GM19455 (cell line): ENCODE measurements around the gene MRPL48.

Experiments
- ATAC-seq: cut with Tn5 transposase; IDR thresholded peaks from one replicate; pipeline ENCODE4 v1.9.1; 2021; ENCODE audit not compliant: unreplicated experiment

MRPL48 gene

DNA sequence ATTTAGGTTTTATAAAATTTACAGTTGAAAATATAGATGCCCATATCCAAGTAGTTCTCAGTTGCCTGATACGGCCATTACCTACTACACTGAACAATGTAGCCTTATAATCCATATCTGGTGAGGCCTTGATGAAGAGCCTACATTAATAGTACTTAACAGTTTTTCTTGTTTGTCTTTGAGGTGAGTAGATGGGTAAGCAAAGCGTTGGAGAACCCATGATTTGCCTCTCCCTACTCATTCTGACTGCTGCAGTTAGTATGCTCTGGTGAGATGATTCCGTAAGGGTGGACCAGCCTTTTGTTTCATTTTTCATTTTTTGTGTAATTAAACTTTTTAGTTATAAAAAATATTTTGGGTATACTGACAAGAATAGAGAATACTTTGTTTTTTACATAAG is 100.6 kb downstream of the MRPL48 start:
- ATAC-seq = no peak

DNA sequence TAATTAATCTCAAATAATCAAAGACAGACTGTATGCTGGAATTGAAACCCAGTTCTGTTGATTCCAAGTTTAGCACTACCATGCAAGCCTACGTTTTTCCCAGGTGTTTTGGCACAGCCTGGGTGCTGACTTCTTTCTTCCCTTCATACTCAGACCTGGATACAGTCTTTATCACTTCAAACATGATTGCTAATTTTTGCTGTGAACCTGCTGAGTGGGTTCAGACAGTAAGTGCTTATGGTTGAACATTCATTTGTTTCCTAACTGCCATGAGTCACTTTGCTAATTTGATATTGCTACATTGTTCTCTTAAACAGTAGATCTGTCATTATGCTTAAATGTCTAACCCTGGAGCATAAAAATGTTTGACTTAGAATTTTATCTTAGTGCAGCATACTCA is 101.3 kb downstream of the MRPL48 start:
- no peak for ATAC-seq

DNA sequence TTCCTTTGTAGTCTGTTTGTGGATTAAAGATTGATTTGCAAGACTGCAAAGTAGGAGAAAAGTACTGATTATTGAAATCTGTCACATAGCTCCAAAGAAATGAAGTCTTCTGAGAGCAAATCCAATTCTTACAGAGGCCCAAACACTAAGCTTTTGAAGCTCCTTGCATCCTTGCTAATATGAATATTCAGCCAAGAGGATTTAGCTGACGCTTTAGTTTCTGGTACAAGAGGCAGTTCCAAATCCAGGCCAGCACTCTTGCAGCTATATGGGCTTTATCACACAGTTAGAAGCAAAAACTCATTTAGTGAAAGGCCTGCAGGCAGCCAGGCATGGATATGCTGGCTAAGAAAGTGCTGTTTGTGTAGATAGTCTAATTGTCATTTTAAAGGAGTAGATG is 101.9 kb downstream of the MRPL48 start:
- ATAC-seq = no peak

DNA sequence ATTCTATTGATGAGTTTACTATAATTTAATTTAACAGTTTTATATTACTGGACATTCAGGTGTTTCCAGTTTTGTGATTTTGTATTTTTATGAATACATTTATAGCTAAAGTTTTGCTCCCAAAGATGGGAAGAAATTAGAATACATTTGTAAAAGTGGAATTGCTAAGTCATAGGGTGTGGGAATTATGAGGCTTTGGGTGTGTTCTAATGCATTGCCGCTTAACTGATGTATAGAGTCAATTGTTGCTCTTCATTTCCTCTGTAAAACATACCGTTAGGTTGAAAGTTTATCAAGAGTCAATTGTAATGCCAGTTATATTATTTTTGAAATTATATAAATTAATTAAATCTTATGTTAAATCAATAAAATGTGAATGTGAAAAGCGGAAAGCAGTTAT is 105.4 kb downstream of the MRPL48 start:
- no peak for ATAC-seq

DNA sequence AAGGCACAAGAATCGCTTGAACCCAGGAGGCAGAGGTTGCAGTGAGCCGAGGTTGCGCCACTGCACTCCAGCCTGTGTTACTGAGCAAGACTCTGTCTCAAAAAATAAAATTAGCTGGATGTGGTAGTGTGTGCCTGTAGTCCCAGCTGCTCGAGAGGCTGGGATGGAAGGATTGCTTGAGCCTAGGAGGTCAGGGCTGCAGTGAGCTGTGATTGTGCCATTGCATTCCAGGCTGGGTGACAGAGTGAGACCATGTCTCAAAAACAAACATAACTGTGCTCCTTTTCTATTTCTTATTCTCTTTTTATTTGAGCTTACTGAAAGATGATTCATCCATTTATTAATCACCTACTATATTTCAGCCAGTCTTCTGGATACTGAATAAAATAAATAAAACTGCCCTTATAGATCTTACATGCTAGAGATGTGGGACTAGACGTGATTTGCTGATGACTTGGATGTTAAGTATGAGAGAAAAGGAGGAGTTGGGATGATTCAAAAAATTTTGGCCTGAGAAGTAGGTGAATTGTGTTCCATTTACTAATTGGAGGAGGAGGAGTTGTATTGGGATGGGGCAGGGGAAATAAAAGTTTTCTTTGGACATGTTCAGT is 107.2 kb downstream of the MRPL48 start:
- ATAC-seq = no peak

DNA sequence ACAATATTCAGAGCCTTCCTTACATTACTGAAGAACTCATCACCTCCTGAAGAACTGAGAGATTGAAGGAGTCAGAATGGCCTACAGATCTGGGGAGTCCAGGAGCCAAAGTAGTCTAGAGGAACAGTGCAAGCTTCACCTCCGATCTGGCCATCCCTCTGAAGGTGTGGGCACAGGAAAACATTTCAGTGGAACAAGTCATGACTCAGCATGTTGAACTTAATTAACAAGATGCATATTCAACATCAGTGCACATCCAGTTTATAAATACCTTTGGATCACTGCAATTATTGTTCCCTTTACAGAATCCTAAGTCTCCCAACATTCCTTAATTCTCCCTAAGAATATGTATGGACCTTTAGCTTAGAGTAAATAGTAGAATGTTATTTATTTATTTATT is 114.6 kb downstream of the MRPL48 start:
- no peak for ATAC-seq

DNA sequence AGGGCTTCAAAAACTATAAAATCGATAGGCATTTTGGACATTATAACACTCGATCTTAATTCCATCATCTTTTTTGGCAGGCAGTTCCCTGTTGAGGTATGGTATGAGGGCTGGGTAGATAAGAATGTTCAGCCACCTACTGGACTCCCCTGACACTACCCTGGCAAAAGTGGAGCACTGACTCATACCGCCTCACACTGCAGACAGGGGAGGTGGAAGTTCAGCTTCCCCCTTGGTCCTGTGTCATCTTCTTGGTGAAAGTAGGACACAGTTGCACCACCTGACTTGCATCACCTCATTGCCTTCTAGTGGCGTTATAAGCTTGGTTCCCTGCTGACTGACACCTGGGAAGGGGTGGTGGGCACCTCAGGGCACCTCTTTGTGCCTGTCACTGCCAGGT is 119.5 kb downstream of the MRPL48 start:
- ATAC-seq = no peak

DNA sequence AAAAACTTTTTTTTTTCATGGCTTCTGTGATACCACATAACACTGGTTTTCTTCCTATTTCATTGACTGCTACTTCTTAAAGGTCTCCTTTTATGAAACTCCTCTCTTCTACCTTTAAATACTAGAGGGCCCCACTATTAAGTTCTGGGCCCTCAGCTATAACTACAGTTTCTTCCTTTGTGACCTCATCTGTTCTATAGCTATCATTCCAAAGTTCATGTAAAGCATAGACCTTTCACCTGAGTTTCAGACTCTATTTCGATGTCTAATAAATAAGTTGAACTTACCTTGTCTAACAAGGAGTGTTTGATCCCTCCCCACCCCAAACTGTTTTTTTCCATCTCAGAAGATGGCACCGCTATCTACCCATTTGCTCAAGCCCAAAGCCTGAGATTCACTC is 124.4 kb downstream of the MRPL48 start:
- ATAC-seq = no peak

DNA sequence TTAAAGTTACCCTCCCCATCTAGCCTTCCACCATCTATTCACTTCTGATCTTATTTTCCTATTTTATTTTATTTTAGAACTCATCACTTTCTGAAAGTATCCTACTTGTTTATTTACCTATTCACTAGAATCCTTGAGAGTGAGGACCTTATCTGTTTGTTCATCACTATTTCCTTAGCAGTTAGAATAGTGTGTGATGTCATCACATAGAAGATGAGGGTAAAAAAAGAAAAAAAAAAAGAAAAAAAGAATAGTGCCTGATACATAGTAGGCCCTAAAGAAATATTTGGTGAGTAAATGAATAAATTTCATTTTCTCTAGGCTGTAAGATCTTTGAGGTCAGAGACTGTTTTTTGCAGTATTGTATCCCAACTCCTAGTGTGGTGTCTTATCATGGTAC is 125.8 kb downstream of the MRPL48 start:
- ATAC-seq = no peak

DNA sequence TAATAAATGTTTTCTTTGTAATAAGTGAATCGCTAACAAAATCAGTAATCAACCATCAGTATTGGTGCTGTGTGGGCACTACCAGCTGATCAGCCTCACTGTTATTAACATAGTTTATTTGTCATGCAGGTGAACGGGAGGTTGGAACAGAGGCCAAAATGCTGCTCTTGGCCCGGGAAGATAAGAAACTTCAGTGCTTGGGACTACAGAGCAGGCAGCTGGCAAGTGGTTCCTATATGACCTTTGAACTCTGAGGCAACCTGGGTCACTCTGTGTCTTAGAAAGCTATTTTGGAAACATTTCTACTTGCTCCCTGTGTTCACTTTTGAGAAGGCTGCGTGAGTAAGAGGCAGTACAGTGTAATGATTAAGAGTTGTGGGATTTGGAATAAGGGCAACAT is 126.6 kb downstream of the MRPL48 start:
- ATAC-seq = no peak
